ENCODE data around the gene HK3.
"Not testable (repeated sequence)": the region's sequence is repeated elsewhere in the genome, so short reads cannot be mapped to it uniquely, and the experiment has no call there.

HK3 gene

GRCh38 chr5:176881021-176881749 is 18.0 kb downstream of the HK3 start:
- no peak for FAIRE-seq

GRCh38 chr5:176880366-176881020 is 18.7 kb downstream of the HK3 start:
- FAIRE-seq, result no peak

- FAIRE-seq, result no peak
Observed at GRCh38 chr5:176879663-176880361, 19.3 kb downstream of the HK3 start.

GRCh38 chr5:176878906-176879662 is 20.1 kb downstream of the HK3 start:
- FAIRE-seq, result no peak

GRCh38 chr5:176878463-176878862 is 20.7 kb downstream of the HK3 start:
- no peak for FAIRE-seq

- FAIRE-seq, result no peak
Observed at GRCh38 chr5:176877793-176878331, 21.3 kb downstream of the HK3 start.

GRCh38 chr5:176876506-176877431 is 22.4 kb downstream of the HK3 start:
- FAIRE-seq, result no peak

- FAIRE-seq, result no peak
Observed at GRCh38 chr5:176875783-176876505, 23.2 kb downstream of the HK3 start.

- no peak for FAIRE-seq
Observed at GRCh38 chr5:176875014-176875550, 24.1 kb downstream of the HK3 start.

GRCh38 chr5:176874198-176874780 is 24.9 kb downstream of the HK3 start:
- no peak for FAIRE-seq

GRCh38 chr5:176873541-176874172 is 25.5 kb downstream of the HK3 start:
- no peak for FAIRE-seq

- not testable (repeated sequence) for FAIRE-seq
Observed at GRCh38 chr5:176873011-176873410, 26.1 kb downstream of the HK3 start.

- FAIRE-seq, result not testable (repeated sequence)
Observed at GRCh38 chr5:176872586-176872985, 26.6 kb downstream of the HK3 start.

GRCh38 chr5:176870644-176871043 is 28.5 kb downstream of the HK3 start:
- FAIRE-seq, result not testable (repeated sequence)

- no peak for FAIRE-seq
Observed at GRCh38 chr5:176870110-176870591, 29.0 kb downstream of the HK3 start.

GRCh38 chr5:176869501-176870109 is 29.5 kb downstream of the HK3 start:
- FAIRE-seq, result no peak

GRCh38 chr5:176868731-176869130 is 30.4 kb downstream of the HK3 start:
- no peak for FAIRE-seq

GRCh38 chr5:176868126-176868525 is 31.0 kb downstream of the HK3 start:
- FAIRE-seq, result no peak

- no peak for FAIRE-seq
Observed at GRCh38 chr5:176866707-176867310, 32.3 kb downstream of the HK3 start.
